ENCODE results near the gene OR2C3. TPM values are rescaled to one million over a fixed set of nuclear protein-coding genes. Genes with fewer than 3 reads are reported as not detected.
"Not testable (repeated sequence)": the region's sequence is repeated elsewhere in the genome, so short reads cannot be mapped to it uniquely, and the experiment has no call there.

OR2C3 gene
- total RNA-seq, 2 donors from 2014 or later, result not detected

- no peak overlapping the region for H3K4me3 ChIP-seq
- 33 to 44% methylated on average over 2 of the region's 2 CpGs for WGBS, 2 donors
- ATAC-seq (no peak), DNase-seq (no peak)
- no peaks in the 10 kb centered on the region for H3K4me1 ChIP-seq
- TF ChIP-seq POLR2A (IDR thresholded peaks at IDR 0.05), result no peak
- TF ChIP-seq, protein P1, sequence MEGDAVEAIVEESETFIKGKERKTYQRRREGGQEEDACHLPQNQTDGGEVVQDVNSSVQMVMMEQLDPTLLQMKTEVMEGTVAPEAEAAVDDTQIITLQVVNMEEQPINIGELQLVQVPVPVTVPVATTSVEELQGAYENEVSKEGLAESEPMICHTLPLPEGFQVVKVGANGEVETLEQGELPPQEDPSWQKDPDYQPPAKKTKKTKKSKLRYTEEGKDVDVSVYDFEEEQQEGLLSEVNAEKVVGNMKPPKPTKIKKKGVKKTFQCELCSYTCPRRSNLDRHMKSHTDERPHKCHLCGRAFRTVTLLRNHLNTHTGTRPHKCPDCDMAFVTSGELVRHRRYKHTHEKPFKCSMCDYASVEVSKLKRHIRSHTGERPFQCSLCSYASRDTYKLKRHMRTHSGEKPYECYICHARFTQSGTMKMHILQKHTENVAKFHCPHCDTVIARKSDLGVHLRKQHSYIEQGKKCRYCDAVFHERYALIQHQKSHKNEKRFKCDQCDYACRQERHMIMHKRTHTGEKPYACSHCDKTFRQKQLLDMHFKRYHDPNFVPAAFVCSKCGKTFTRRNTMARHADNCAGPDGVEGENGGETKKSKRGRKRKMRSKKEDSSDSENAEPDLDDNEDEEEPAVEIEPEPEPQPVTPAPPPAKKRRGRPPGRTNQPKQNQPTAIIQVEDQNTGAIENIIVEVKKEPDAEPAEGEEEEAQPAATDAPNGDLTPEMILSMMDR (IDR thresholded peaks at IDR 0.05), result no peak
- H3K27ac ChIP-seq, result no peak overlapping the region
- no peaks in the 10 kb centered on the region for H3K9me3 ChIP-seq
- no peaks in the 10 kb centered on the region for H3K36me3 ChIP-seq (replicated peaks in 1 of 2; ENCODE audit: insufficient read depth in 1 of 2, low read depth in 2 of 2)
- H3K27me3 ChIP-seq, result no peaks in the 10 kb centered on the region
- intact Hi-C loops (cut with DNase I), result no loop called here
Observed at GRCh38 chr1:247528812-247529474, 7.3 kb downstream of the OR2C3 start.

- H3K4me1 ChIP-seq; ATAC-seq; H3K36me3 ChIP-seq (replicated peaks in 1 of 2; ENCODE audit: insufficient read depth in 1 of 2, low read depth in 2 of 2); DNase-seq; H3K27ac ChIP-seq; intact Hi-C loops (cut with DNase I); H3K9me3 ChIP-seq; H3K27me3 ChIP-seq; H3K4me3 ChIP-seq: not testable (repeated sequence)
- 86% methylated on average over 17 of the region's 30 CpGs; no CpG with 5 or more reads in 1 of the 2 donors for WGBS, 2 donors
Observed at GRCh38 chr1:247521886-247522285, 14.4 kb downstream of the OR2C3 start.

DNA sequence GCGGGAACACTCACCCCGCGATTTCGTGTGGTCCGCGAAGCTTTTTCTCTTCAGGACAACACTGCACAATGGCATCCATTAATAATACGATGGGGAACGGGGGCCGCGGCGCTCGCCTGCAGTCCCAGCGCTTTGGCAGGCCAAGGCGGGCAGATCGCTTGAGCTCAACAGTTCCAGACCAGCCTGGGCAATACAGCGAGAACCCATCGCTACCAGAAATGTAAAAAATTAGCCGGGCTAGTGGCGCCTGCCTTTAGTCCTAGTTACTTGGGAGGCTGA, 17.7 kb downstream of the OR2C3 start:
- H3K36me3 ChIP-seq (replicated peaks in 1 of 2; ENCODE audit: insufficient read depth in 1 of 2, low read depth in 2 of 2), result no peaks in the 10 kb centered on the region
- intact Hi-C loops (cut with DNase I), result no loop called here
- H3K27ac ChIP-seq, result no peak overlapping the region
- no peaks in the 10 kb centered on the region for H3K27me3 ChIP-seq
- WGBS, 2 donors, result 72 to 81% methylated on average over 5 to 16 of the region's 19 CpGs
- no peaks in the 10 kb centered on the region for H3K4me1 ChIP-seq
- TF ChIP-seq POLR2A (IDR thresholded peaks at IDR 0.05), result no peak
- TF ChIP-seq, protein P1 (IDR thresholded peaks at IDR 0.05), result no peak
- ATAC-seq, result no peak
- peaks cover 0 to 5% (median 0%) of the 10 kb centered on the region in 3 donors for H3K9me3 ChIP-seq
- no peak for DNase-seq
- H3K4me3 ChIP-seq, result no peak overlapping the region

DNA sequence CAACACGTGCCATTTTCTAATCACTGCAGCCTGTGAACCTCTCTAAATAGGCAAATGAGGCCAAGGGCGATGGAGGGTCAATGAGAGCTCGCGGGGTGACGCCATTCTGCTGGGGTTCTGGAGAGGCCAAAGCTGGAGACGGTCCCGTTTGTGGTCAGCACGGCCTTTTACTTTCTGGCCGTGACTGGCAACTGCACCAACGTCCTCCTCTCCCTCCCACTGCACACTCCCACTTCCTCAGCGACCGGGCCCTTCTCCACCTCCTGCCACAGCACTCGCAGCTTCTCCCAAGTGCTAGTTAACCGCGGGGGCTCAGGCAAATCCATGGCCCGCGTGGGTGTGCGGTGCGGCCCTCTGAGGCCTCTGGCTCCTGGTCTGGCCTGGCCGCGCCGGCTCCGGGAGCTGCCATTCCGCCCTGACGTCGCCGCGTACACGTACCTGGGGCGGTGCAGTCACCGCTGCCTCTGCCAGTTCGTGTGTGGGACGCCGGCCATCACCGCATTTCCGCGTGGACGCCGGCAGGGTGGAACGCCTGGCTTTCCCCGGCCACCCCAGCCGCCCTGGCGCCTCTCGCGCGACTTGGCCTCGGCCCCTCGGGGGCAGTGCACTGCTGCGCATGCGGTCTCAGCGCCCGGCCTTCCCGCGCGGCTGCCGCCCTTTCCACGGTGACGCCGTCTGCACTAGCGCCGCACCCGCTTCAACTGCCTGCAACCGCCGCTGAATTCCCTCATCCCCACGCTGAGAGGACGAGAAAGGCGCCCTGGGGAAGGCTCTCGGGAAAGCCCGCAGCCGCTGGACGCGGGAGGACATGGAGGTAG, 18.2 kb downstream of the OR2C3 start:
- Histone ChIP-seq H3K4me1 (no peaks in the 10 kb centered on the region), H3K9me3 (peaks cover 0 to 5% (median 0%) of the 10 kb centered on the region in 3 donors), H3K27me3 (no peaks in the 10 kb centered on the region), H3K27ac (no peak overlapping the region), H3K4me3 (no peak overlapping the region), H3K36me3 (replicated peaks in 1 of 2; ENCODE audit: insufficient read depth in 1 of 2, low read depth in 2 of 2) (no peaks in the 10 kb centered on the region)
- ATAC-seq (no peak), DNase-seq (no peak)
- TF ChIP-seq POLR2A (IDR thresholded peaks at IDR 0.05), result no peak
- TF ChIP-seq, protein P1 (IDR thresholded peaks at IDR 0.05), result no peak
- intact Hi-C loops (cut with DNase I), result no loop called here
- WGBS, 2 donors, result 47 to 60% methylated on average over 31 to 69 of the region's 72 CpGs

GRCh38 chr1:247506831-247507230, 29.4 kb downstream of the OR2C3 start:
- intact Hi-C loops (cut with DNase I), result no loop called here
- WGBS, 2 donors, result 22 to 23% methylated on average over 3 of the region's 3 CpGs

More at GRCh38 chr1:247506831-247507230, 29.4 kb downstream of the OR2C3 start:
- Histone ChIP-seq H3K27me3 (no peaks in the 10 kb centered on the region), H3K27ac (no peak overlapping the region), H3K4me3 (no peak overlapping the region), H3K9me3 (no peaks in the 10 kb centered on the region), H3K4me1 (no peaks in the 10 kb centered on the region), H3K36me3 (replicated peaks in 1 of 2; ENCODE audit: insufficient read depth in 1 of 2, low read depth in 2 of 2) (no peaks in the 10 kb centered on the region)
- DNase-seq (no peak), ATAC-seq (no peak)
- no peak for TF ChIP-seq POLR2A (IDR thresholded peaks at IDR 0.05)
- TF ChIP-seq, protein P1 (IDR thresholded peaks at IDR 0.05), result no peak
